Ovary (tissue), 9 donors: ENCODE data around the gene PXMP4. TPM values are rescaled to one million over a fixed set of nuclear protein-coding genes. Genes with fewer than 3 reads are reported as not detected.

ENCODE experiments used
- DNase-seq, 5 donors: peaks; one replicate each; pipeline ENCODE4 v3.0.0-alpha.2; 2019 to 2020
- H3K27ac ChIP-seq, 2 donors: fragments of 200-600 bp; one replicate each; pipeline versions ENCODE4 v1.5.1 to v1.8.0; 2019 to 2022
- H3K27me3 ChIP-seq: fragments of 200-600 bp; one replicate; pipeline ENCODE4 v1.8.0; 2022
- H3K36me3 ChIP-seq: fragments of 200-600 bp; sonication (generic); one replicate; pipeline ENCODE4 v1.5.1; 2019
- H3K4me1 ChIP-seq: one replicate; pipeline ENCODE4 v1.8.1; 2013; ENCODE audit warnings: mild to moderate bottlenecking, moderate library complexity; ENCODE audit not compliant: insufficient read depth
- H3K4me3 ChIP-seq: fragments of 200-600 bp; sonication (generic); one replicate; pipeline ENCODE4 v1.5.1; 2017
- H3K9me3 ChIP-seq, 2 donors: fragments of 200-600 bp in 1 of 2; sonication (generic) in 1 of 2; one replicate each; pipeline versions ENCODE4 v1.5.1 to v1.8.1; 2013 to 2019; ENCODE audit warnings: mild to moderate bottlenecking in 1 of 2, moderate library complexity in 1 of 2
- CTCF ChIP-seq, 3 donors: fragments of 450-650 bp in 2 of 3; fragments of 200-600 bp in 1 of 3; IDR thresholded peaks; one replicate each; pipeline versions ENCODE4 v1.5.1 to v1.8.0; 2016 to 2022; ENCODE audit warnings: antibody characterized with exemption in 3 of 3, mild to moderate bottlenecking in 1 of 3
- EP300 ChIP-seq: sonication (generic); formaldehyde crosslinking; IDR thresholded peaks from one replicate; pipeline ENCODE4 v1.6.1; 2017; ENCODE audit warnings: antibody characterized with exemption
- POLR2A ChIP-seq: fragments of 450-650 bp; IDR thresholded peaks from one replicate; pipeline ENCODE4 v1.6.1; 2017; ENCODE audit warnings: antibody characterized with exemption, mild to moderate bottlenecking, moderate library complexity
- WGBS, 3 donors: extraction: QIAGEN DNeasy Blood & Tissue Kit in 1 of 3; methylation state at CpG; one replicate each; pipeline versions ENCODE4 v1.1.5 to v1.1.7; 2013 to 2017; 5-methylcytosine and 5-hydroxymethylcytosine counted together
- intact Hi-C, 4 donors: fragments of 100-400 bp; cut with DNase I; formaldehyde crosslinking; loops; one replicate each; pipeline versions ENCODE4 v1.11.0 to v1.15.1; 2022 to 2023
- polyA plus RNA-seq, 2 donors: library from polyadenylated mRNA; stranded (reverse); fragments of 200-250 nt in 1 of 2; fragments of 350-450 nt in 1 of 2; fragmentation: Illumina TruSeq in 1 of 2; extraction: RNeasy Lipid Tissue Mini Kit (QIAGEN cat#74804) in 1 of 2; gene quantifications; one replicate each; pipeline ENCODE4 v1.2.3, GENCODE V29; 2013 to 2014
- total RNA-seq, 7 donors: library from RNA; depleted of rRNA in 2 of 7; stranded (reverse); fragments of >200 nt in 2 of 7; fragmentation: NEBNext Ultra II Directional in 3 of 7; extraction: Animal tissue kit (Norgen Biotek cat#: 25700) in 3 of 7; gene quantifications; one replicate each; pipeline versions ENCODE4 v1.1.0 to v1.2.4, GENCODE V29; 2016 to 2023
- donor health status: DM: no; HTN: no; CAD: no; lungs with moderate emphysema.
- donor health status: DM: no; HTN: no; CAD: no.
- donor health status: Bipolar disorder and iron deficiency.
- donor health status: DM: yes; HTN: yes; CAD: no.
- donor health status: DM: no; HTN: no; CAD: no.
- donor health status: DM: yes; HTN: yes; CAD: no.

Gene PXMP4
- total and polyA plus RNA-seq, 9 donors: 3.4 to 15.1 (median 10.3) TPM

- TF ChIP-seq CTCF (IDR thresholded peaks at IDR 0.05) (no peak), POLR2A (no peak)
- no peaks in the 10 kb centered on the region for H3K27me3 ChIP-seq
- H3K36me3 ChIP-seq: no peaks in the 10 kb centered on the region
- no peak overlapping the region for H3K27ac ChIP-seq
- H3K9me3 ChIP-seq: no peaks in the 10 kb centered on the region
- peaks cover 35% of the 10 kb centered on the region for H3K4me1 ChIP-seq
- intact Hi-C loops: no loop called here
- 87 to 90% (median 89%) methylated on average over 9 of the region's 9 CpGs for WGBS, 3 donors
- no peak overlapping the region for H3K4me3 ChIP-seq
- no peak for DNase-seq
Measured at GRCh38 chr20:33681728-33682353, 38.3 kb downstream of the PXMP4 start.

GRCh38 chr20:33681288-33681687, 38.8 kb downstream of the PXMP4 start:
- Histone ChIP-seq H3K4me1 (peaks cover 41% of the 10 kb centered on the region), H3K36me3 (no peaks in the 10 kb centered on the region), H3K27me3 (no peaks in the 10 kb centered on the region), H3K4me3 (no peak overlapping the region), H3K9me3 (no peaks in the 10 kb centered on the region), H3K27ac (peak overlapping the region in 1 of 2 donors; percentile 93)
- intact Hi-C loops: no loop called here
- no peak for TF ChIP-seq EP300
- no peak for TF ChIP-seq POLR2A
- TF ChIP-seq CTCF (IDR thresholded peaks at IDR 0.05): no peak
- DNase-seq: no peak
- 69 to 84% (median 78%) methylated on average over 5 of the region's 5 CpGs for WGBS, 3 donors

- intact Hi-C loops: no loop called here
- H3K9me3 ChIP-seq: no peaks in the 10 kb centered on the region
- no peaks in the 10 kb centered on the region for H3K27me3 ChIP-seq
- WGBS, 3 donors: 40 to 59% (median 50%) methylated on average over 2 of the region's 2 CpGs
- H3K4me1 ChIP-seq: peaks cover 47% of the 10 kb centered on the region
- no peak for TF ChIP-seq POLR2A
- no peak for TF ChIP-seq EP300
- TF ChIP-seq CTCF (IDR thresholded peaks at IDR 0.05): no peak
- H3K36me3 ChIP-seq: no peaks in the 10 kb centered on the region
- no peak for DNase-seq
- H3K4me3 ChIP-seq: no peak overlapping the region
- peak overlapping the region in 1 of 2 donors; percentile 93 for H3K27ac ChIP-seq
Measured at GRCh38 chr20:33680686-33681085, 39.4 kb downstream of the PXMP4 start.

- H3K9me3 ChIP-seq: no peaks in the 10 kb centered on the region
- no peaks in the 10 kb centered on the region for H3K27me3 ChIP-seq
- H3K4me1 ChIP-seq: peaks cover 42% of the 10 kb centered on the region
- DNase-seq: peak in 3 of 5 donors; percentile 38 to 48 (median 47)
- intact Hi-C loops: loop anchor here in 2 of 4 donors (5.0 to 10.0 kb wide), 2 partner anchors 52 to 135 kb away; partner anchors contain the start of genes CHMP4B (in 1 of the 2) and ZNF341 (in 1 of the 2)
- H3K36me3 ChIP-seq: no peaks in the 10 kb centered on the region
- peak overlapping the region; percentile 41 to 93 for H3K27ac ChIP-seq
- TF ChIP-seq POLR2A (no peak), EP300 (no peak), CTCF (IDR thresholded peaks at IDR 0.05) (no peak)
- WGBS, 3 donors: 88 to 89% (median 88%) methylated on average over 20 of the region's 20 CpGs
- H3K4me3 ChIP-seq: no peak overlapping the region
Measured at GRCh38 chr20:33679758-33680485, 40.2 kb downstream of the PXMP4 start.
